Coronary artery (tissue), 2 donors: ENCODE data around the gene CPNE7.

Experiments
- DNase-seq: peaks from one replicate; pipeline ENCODE4 v3.0.0-alpha.2; 2017; ENCODE audit warnings: low spot score
- H3K27ac ChIP-seq, 2 donors: fragments of 200-600 bp; sonication (generic); one replicate each; pipeline ENCODE4 v1.5.1; 2016 to 2019
- H3K4me3 ChIP-seq: fragments of 200-600 bp; sonication (generic); 2 replicates; pipeline ENCODE4 v1.5.1; 2016; ENCODE audit warnings: mild to moderate bottlenecking, moderate library complexity
- TF ChIP-seq, protein P1 (sequence below): fragments of 200-600 bp; sonication (generic); IDR thresholded peaks from one replicate; pipeline ENCODE4 v1.5.1; 2019; ENCODE audit warnings: antibody characterized with exemption

The CPNE7 gene

DNA sequence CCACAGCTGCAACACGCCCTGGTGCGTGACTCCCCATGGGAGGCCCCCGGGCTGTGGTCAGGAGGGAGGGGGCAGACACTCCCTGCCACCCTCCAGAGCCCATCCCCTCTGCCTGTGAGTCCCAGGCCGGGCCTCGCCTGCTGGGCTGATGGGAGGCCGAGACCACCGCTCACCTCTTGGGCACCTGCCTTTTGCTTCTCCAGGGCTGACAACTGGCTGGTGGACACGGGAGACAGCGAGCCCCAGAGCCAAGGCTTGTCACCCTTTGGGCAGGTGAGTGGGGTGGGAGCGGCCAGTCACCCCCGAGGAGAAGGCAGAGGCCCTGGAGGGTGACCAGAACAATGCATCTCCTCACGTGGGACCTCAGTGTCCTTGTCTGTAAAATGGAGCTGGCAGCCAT lies 61.1 kb downstream of the CPNE7 start:
- Histone ChIP-seq H3K4me3 (no peak overlapping the region), H3K27ac (no peak overlapping the region)
- TF ChIP-seq, protein P1, sequence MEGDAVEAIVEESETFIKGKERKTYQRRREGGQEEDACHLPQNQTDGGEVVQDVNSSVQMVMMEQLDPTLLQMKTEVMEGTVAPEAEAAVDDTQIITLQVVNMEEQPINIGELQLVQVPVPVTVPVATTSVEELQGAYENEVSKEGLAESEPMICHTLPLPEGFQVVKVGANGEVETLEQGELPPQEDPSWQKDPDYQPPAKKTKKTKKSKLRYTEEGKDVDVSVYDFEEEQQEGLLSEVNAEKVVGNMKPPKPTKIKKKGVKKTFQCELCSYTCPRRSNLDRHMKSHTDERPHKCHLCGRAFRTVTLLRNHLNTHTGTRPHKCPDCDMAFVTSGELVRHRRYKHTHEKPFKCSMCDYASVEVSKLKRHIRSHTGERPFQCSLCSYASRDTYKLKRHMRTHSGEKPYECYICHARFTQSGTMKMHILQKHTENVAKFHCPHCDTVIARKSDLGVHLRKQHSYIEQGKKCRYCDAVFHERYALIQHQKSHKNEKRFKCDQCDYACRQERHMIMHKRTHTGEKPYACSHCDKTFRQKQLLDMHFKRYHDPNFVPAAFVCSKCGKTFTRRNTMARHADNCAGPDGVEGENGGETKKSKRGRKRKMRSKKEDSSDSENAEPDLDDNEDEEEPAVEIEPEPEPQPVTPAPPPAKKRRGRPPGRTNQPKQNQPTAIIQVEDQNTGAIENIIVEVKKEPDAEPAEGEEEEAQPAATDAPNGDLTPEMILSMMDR: no peak
- DNase-seq: no peak

DNA sequence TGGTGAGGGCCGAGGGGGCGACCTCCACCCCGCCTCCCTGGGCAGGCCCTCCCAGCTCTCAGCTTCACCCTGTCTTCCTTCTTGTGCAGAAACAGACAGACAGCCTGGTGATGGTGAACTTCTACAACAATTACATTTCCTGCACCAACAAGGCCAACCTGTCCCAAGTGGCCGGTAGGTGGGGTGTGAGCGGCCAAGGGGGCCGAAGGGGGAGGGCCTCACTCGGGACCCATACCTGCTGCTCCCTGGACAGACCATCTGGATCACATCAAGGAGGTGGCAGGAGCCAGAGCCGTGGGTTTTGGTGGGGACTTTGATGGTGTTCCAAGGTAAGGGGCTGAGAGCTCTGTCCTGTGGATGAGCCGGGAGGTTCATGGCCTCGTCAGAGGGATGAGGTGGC lies 61.8 kb downstream of the CPNE7 start:
- TF ChIP-seq, protein P1: no peak
- DNase-seq: no peak
- no peak overlapping the region for H3K4me3 ChIP-seq

DNA sequence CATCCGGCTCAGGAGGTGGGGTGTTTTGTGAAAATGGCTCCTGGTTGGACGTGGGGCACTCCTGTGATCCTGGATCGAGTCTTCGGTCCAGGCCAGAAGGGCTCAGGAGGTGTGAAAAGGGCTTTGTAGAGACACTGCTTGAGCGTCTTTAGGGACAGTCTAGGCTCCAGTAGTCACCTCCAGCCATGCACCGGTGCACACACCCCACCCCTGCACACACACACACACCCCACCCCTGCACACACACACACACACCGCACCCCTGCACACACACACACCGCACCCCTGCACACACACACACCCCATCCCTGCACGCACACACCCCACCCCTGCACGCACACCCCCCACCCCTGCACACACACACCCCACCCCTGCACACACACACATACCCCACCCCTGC lies 62.9 kb downstream of the CPNE7 start:
- no peak overlapping the region for H3K27ac ChIP-seq
- no peak for DNase-seq

More for the DNA sequence above, 61.8 kb downstream of the CPNE7 start:
- no peak overlapping the region for H3K27ac ChIP-seq

DNA sequence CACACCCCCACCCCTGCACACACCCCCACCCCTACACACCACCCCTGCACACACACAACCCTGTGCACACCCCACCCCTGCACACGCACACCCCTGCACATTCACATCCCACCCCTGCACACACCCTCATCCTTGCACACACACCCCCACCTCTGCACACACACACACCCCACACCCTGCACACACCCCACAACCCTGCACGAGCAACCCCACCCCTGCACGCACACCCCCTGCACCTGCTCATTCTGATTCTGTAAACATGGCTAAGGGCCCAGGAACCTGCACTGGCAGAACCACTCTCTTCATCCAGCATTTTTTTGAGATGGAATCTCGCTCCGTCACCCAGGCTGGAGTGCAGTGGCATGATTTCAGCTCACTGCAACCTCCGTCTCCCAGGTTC lies 63.8 kb downstream of the CPNE7 start:
- H3K4me3 ChIP-seq: no peak overlapping the region
- no peak overlapping the region for H3K27ac ChIP-seq
- no peak for DNase-seq
- TF ChIP-seq, protein P1: no peak

More for the DNA sequence above, 62.9 kb downstream of the CPNE7 start:
- H3K4me3 ChIP-seq: no peak overlapping the region
- TF ChIP-seq, protein P1: no peak

DNA sequence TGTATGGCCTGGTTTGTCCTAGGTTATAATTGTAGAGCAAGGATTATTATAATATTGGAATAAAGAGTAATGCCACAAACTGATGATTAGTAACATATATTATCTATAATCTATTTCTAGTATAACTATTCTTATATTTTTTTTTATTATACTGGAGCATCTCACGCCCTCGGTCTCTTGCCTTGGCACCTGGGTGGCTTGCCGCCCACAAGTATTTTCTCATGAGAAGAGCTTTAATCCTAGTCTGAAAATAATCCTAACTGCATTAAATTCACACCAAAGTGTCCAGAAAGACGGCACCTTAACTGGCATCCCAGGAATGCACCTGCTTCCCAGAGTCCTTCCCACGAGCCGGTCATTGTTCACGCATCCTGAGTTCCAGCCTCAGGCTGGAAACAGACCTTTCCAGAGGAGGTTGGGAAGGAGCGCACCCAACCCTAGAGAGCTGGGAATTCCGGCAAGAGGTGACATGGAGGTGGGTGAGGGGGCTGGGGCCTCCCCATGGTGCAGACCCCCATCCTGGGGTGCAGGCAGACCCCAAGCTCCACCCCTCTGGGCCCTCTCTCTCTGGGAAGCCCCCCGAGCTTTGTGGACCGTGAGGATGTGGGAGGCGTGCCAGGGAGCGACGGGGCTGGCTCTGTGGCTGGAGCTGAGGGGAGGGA lies 66.0 kb downstream of the CPNE7 start:
- DNase-seq: no peak
- H3K4me3 ChIP-seq: peak overlapping the region; percentile 66
- no peak overlapping the region for H3K27ac ChIP-seq
- TF ChIP-seq, protein P1: peak; percentile 35

DNA sequence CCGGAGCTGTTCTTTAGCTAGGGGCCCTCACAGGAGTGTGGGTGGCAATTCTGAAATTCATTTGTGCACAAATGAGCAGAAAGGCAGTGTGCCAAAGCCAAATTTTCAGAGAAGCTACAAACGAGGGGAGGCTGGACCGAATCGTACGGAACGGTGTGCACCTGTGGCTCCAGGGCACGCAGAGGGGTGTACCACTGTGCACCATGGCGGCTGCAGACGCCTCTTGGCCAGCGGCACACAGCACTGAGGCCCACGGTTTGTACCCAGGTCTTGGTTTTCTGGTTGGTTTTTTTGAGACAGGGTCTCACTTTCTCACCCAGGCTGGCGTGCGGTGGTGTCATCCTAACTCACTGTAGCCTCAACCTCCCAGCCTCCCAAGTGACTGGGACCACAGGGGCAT lies 67.0 kb downstream of the CPNE7 start:
- no peak for DNase-seq
- H3K4me3 ChIP-seq: no peak overlapping the region
- TF ChIP-seq, protein P1: no peak
- H3K27ac ChIP-seq: no peak overlapping the region

DNA sequence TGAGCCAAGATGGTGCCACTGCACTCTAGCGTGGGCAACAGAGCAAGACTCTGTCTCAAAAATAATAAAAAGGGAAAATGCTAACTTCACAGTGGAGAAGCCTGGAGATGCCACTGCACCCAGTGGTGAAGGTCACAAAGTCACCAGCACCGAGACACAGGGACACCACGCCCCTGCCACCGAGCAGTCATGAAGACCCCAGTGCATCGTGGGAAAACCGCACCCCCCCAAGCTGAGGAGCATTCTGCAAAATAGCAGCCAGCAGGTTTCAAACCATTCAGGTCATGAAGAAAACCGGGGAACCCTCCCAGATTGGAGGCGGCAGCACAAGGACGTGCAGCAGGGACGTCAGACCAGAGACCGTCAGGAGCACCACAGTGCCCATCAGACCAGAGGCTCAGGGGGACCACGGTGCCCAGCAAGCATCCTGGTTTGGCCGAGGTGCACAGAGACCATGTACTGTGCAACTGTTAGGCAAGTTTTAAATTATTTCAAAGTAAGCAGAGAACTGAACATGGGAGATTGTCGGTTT lies 68.3 kb downstream of the CPNE7 start:
- TF ChIP-seq, protein P1: no peak
- Histone ChIP-seq H3K27ac (no peak overlapping the region), H3K4me3 (no peak overlapping the region)
- DNase-seq: no peak
